ENCODE measurements around the gene KSR2.

- TF ChIP-seq CTCF (conservative IDR thresholded peaks at IDR 0.05) (no peak), EZH2 (IDR thresholded peaks at IDR 0.05; ENCODE audit: low read depth) (no peak)
These were observed 101.4 kb downstream of the KSR2 start for GRCh38 chr12:117867348-117867747.
